ENCODE measurements around the gene TNPO3.

GRCh38 chr7:128923411-128923800 lies 131.5 kb downstream of the TNPO3 start:
- TF ChIP-seq CTCF (conservative IDR thresholded peaks at IDR 0.05; ENCODE audit: low read length) (no peak), EZH2phosphoT487 (IDR thresholded peaks at IDR 0.05; ENCODE audit: borderline replicate concordance, low read depth, low read length) (no peak)
